ENCODE results near the gene WDR18.

The WDR18 gene

DNA sequence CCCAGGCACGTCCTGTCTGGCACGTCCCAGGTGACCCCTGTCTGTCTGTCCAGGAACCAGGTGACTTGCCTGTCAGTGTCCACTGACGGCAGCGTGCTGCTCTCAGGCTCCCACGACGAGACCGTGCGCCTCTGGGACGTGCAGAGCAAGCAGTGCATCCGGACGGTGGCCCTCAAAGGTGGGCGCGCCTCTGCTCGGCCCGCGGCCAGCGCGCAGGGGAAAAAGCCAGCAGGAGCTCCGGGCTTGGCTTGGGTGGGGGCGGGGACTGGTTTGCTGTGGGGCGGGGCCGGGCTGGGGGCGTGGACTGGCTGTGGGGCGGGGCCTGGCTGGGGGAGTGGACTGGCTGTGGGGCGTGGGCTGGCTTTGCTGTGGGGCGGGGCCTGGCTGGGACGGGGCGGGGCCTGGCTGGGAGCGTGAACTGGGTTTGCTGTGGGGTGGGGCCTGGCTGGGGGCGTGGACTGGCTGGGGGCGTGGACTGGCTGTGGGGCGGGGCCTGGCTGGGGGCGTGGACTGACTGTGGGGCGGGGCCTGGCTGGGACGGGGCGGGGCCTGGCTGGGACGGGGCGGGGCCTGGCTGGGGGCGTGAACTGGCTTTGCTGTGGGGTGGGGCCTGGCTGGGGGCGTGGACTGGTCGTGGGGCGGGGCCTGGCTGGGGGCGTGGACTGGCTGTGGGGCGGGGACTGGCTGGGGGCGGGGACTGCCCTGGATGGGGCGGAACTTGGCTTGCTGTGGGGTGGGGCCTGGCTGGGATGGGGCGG, 7.2 kb downstream of the WDR18 start:
- no peak for TF ChIP-seq POLR2AphosphoS5 (IDR thresholded peaks at IDR 0.05; ENCODE audit: borderline replicate concordance, low read depth, low read length)
- no peak for TF ChIP-seq FOXP2 (optimal IDR thresholded peaks at IDR 0.05; ENCODE audit: control extremely low read depth, extremely low read length, insufficient read depth)
- TF ChIP-seq EZH2 (IDR thresholded peaks at IDR 0.05), result no peak
- H3K27ac ChIP-seq, result no peak overlapping the region
- no peak for DNase-seq (ENCODE audit: low read depth, low spot score)
- no peaks in the 10 kb centered on the region for H3K9me3 ChIP-seq (ENCODE audit: low read depth, low read length)
- no peak overlapping the region for H3K4me3 ChIP-seq
- no peak overlapping the region for H3K9ac ChIP-seq (ENCODE audit: insufficient read length)
- peaks cover 29% of the 10 kb centered on the region; the same call in 1 of the 2 replicates for H3K36me3 ChIP-seq (ENCODE audit: insufficient read depth, low read length)

DNA sequence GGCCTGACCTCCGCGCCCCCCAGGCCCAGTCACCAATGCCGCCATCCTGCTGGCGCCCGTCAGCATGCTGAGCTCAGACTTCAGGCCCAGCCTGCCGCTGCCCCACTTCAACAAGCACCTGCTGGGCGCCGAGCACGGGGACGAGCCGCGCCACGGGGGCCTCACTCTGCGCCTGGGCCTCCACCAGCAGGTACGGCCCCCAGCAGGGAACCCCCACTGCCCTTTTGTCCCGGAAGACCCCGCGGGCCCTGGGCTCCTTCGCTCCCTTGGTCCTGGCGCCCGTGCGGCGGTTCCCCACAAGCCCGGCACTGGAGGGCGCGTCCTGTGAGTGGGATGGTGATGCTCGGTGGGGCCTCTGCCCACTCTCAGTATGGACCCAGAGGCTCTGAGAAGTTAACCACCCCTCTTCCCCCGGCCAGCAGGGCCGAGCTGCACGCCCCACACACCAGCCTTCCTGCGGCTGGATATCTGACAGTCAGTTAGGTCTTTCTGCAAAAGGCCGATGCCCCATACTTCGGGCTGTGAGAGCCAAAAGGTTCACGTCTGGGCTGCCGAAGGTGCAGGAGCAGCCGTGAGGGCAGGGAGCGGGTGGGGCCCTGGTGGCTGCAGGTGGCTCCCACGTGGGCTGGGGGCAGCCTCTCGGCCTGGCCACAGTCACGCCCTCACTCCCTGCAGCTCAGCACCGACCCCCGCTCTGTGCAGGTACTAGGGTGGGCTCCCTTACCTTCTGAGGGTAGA, 8.0 kb downstream of the WDR18 start:
- Histone ChIP-seq H3K9me3 (ENCODE audit: low read depth, low read length) (no peaks in the 10 kb centered on the region), H3K4me3 (no peak overlapping the region), H3K27ac (no peak overlapping the region), H3K9ac (ENCODE audit: insufficient read length) (no peak overlapping the region), H3K36me3 (ENCODE audit: insufficient read depth, low read length) (peaks cover 24% of the 10 kb centered on the region; the same call in 1 of the 2 replicates)
- TF ChIP-seq POLR2AphosphoS5 (IDR thresholded peaks at IDR 0.05; ENCODE audit: borderline replicate concordance, low read depth, low read length) (no peak), EZH2 (IDR thresholded peaks at IDR 0.05) (no peak), FOXP2 (optimal IDR thresholded peaks at IDR 0.05; ENCODE audit: control extremely low read depth, extremely low read length, insufficient read depth) (no peak)
- no peak for DNase-seq (ENCODE audit: low read depth, low spot score)

DNA sequence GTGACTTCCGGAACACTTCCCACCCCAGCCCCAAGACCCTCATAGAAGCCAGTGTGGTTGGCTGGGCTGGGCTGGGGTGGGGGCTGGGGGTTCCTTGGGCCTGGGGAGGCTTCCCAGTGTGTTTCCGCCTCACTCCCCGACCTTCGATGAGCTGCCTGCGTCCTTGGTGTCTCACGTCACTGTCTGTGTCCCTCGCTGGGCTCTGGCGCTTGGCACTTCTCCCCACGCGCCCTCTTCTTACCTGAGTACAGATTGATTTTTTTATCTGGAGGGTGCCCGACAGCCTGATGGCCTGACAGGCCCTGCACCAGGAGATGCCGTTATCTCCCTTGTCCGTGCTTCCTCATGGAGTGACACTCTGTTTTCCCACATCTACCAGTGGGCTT, 8.5 kb downstream of the WDR18 start:
- Histone ChIP-seq H3K27ac (no peak overlapping the region), H3K36me3 (ENCODE audit: insufficient read depth, low read length) (peaks cover 21% of the 10 kb centered on the region; the same call in 1 of the 2 replicates), H3K9ac (ENCODE audit: insufficient read length) (no peak overlapping the region), H3K4me3 (no peak overlapping the region), H3K9me3 (ENCODE audit: low read depth, low read length) (no peaks in the 10 kb centered on the region)
- DNase-seq (ENCODE audit: low read depth, low spot score), result no peak
- TF ChIP-seq POLR2AphosphoS5 (IDR thresholded peaks at IDR 0.05; ENCODE audit: borderline replicate concordance, low read depth, low read length), result no peak
- no peak for TF ChIP-seq FOXP2 (optimal IDR thresholded peaks at IDR 0.05; ENCODE audit: control extremely low read depth, extremely low read length, insufficient read depth)
- no peak for TF ChIP-seq EZH2 (IDR thresholded peaks at IDR 0.05)

DNA sequence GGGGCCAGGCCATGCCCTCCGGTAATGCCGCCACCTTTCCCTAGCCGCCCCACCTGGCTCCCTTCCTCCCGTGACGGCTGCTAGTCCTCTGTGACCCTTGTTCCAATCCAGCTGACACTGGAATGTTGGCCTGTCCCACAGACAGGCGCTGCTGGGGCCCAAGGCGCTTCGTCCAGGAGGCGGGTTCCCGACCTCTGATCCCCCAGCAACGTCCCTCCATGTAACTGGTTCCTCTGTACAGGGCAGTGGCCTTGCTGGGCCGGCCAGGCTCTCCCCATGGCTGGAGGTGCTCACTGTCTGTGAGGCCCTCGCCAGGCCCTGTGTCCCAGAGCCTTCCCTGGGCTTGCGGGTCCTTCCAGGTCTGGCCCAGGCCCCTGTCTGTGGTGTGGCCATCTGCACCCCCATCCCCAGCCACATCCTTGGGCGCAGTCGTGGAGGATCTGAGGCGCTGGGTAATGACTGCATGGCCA, 9.3 kb downstream of the WDR18 start:
- TF ChIP-seq FOXP2 (optimal IDR thresholded peaks at IDR 0.05; ENCODE audit: control extremely low read depth, extremely low read length, insufficient read depth) (no peak), EZH2 (IDR thresholded peaks at IDR 0.05) (no peak), POLR2AphosphoS5 (IDR thresholded peaks at IDR 0.05; ENCODE audit: borderline replicate concordance, low read depth, low read length) (no peak)
- no peak overlapping the region for H3K4me3 ChIP-seq
- peaks cover 21% of the 10 kb centered on the region; the same call in 1 of the 2 replicates for H3K36me3 ChIP-seq (ENCODE audit: insufficient read depth, low read length)
- DNase-seq (ENCODE audit: low read depth, low spot score), result no peak
- no peak overlapping the region for H3K9ac ChIP-seq (ENCODE audit: insufficient read length)
- no peaks in the 10 kb centered on the region for H3K9me3 ChIP-seq (ENCODE audit: low read depth, low read length)
- no peak overlapping the region for H3K27ac ChIP-seq

DNA sequence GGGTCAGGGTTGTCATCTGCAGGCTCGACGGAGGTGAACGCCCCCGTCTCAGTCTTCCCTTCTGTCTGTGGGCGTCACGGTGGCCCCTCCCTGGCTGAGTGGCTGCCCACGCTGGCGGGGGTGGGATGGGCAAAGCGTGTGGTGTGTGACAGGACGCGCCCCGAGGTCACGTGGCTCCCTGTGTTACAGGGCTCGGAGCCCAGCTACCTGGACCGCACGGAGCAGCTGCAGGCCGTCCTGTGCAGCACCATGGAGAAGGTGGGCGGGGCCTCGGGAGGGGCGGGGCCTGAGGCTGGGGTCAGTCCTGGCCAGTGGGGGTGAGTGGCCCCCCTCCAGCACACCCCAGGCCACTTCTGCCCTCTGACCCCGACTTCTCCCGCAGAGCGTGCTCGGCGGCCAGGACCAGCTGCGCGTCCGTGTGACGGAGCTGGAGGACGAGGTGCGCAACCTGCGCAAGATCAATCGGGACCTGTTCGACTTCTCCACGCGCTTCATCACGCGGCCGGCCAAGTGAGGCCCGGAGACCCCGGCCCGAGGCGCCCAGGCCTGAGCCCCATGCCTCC, 9.8 kb downstream of the WDR18 start:
- no peak for TF ChIP-seq POLR2AphosphoS5 (IDR thresholded peaks at IDR 0.05; ENCODE audit: borderline replicate concordance, low read depth, low read length)
- no peak for TF ChIP-seq FOXP2 (optimal IDR thresholded peaks at IDR 0.05; ENCODE audit: control extremely low read depth, extremely low read length, insufficient read depth)
- TF ChIP-seq EZH2 (IDR thresholded peaks at IDR 0.05), result no peak
- no peaks in the 10 kb centered on the region for H3K9me3 ChIP-seq (ENCODE audit: low read depth, low read length)
- no peak for DNase-seq (ENCODE audit: low read depth, low spot score)
- peaks cover 21% of the 10 kb centered on the region; the same call in 1 of the 2 replicates for H3K36me3 ChIP-seq (ENCODE audit: insufficient read depth, low read length)
- H3K4me3 ChIP-seq, result no peak overlapping the region
- no peak overlapping the region for H3K27ac ChIP-seq
- no peak overlapping the region for H3K9ac ChIP-seq (ENCODE audit: insufficient read length)

DNA sequence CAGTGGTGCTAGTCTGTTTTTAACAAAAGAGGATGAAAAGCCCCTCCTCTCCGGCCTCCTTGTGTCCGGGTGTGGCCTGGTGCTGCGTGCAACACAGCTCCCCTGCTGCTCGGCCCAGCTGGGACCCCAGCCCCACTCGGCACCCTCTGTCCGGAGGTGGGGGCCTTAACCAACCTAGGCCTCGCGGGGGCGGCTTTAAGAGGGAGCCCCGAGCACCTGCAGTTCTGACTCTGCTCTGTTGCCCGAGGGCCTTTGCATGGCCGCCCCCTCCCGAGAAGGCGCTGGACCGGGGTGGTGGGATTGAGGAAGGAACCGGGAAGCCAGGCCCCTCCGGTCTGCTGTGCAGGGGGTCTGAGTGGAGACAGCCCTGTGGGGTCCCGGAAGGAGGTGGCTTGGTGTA, 10.4 kb downstream of the WDR18 start:
- Histone ChIP-seq H3K4me3 (no peak overlapping the region), H3K36me3 (ENCODE audit: insufficient read depth, low read length) (peaks cover 21% of the 10 kb centered on the region; the same call in 1 of the 2 replicates), H3K9me3 (ENCODE audit: low read depth, low read length) (no peaks in the 10 kb centered on the region), H3K27ac (no peak overlapping the region), H3K9ac (ENCODE audit: insufficient read length) (no peak overlapping the region)
- no peak for DNase-seq (ENCODE audit: low read depth, low spot score)
- TF ChIP-seq POLR2AphosphoS5 (IDR thresholded peaks at IDR 0.05; ENCODE audit: borderline replicate concordance, low read depth, low read length) (no peak), EZH2 (IDR thresholded peaks at IDR 0.05) (no peak), FOXP2 (optimal IDR thresholded peaks at IDR 0.05; ENCODE audit: control extremely low read depth, extremely low read length, insufficient read depth) (no peak)

DNA sequence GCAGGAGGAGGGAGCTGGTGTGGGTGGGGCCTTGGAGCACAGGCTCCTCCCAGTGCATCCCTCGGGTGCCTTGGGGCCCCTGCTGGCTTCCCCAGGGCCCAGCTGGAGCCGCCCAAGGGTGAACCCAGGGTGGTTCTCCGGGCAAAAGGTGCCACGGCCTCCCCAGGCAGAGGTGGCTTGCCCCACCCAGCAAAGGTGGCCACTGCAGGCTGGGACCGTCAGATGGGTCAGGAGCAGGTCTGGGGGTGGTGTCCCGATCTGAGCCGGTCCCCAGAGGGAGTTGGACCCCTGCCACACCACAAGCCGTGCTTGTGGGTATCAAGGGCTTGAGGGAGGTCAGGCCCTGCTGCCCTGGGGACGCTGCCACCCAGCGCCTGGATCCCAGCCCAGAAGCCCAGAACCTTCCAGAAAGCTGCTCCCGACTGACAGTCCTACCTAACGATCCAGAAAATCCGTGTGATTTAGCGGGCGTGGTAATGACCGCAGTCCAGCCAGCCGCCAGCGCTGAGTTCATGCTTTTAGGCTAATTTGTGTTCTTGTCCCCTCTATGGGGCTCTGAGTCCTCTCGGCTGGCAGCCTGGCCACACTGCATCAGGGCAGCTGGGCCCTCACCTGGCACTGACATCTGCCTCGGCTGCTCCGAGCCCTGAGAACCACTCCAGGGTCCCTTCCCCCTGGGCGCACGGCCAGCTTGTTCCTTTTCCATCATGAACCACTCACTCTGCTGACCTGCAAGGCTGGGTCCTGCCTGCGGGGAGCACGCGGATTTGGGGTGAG, 11.1 kb downstream of the WDR18 start:
- no peaks in the 10 kb centered on the region for H3K9me3 ChIP-seq (ENCODE audit: low read depth, low read length)
- H3K9ac ChIP-seq (ENCODE audit: insufficient read length), result no peak overlapping the region
- H3K36me3 ChIP-seq (ENCODE audit: insufficient read depth, low read length), result peaks cover 15% of the 10 kb centered on the region; the same call in 1 of the 2 replicates
- DNase-seq (ENCODE audit: low read depth, low spot score), result no peak
- H3K4me3 ChIP-seq, result no peak overlapping the region
- no peak overlapping the region for H3K27ac ChIP-seq
- no peak for TF ChIP-seq EZH2 (IDR thresholded peaks at IDR 0.05)
- TF ChIP-seq POLR2AphosphoS5 (IDR thresholded peaks at IDR 0.05; ENCODE audit: borderline replicate concordance, low read depth, low read length), result no peak
- TF ChIP-seq FOXP2 (optimal IDR thresholded peaks at IDR 0.05; ENCODE audit: control extremely low read depth, extremely low read length, insufficient read depth), result no peak

Measured in SK-N-MC (cell line).